Activated T-helper 1 cell treated with Interleukin-2 at 50 U/mL for 16 hours (primary cell): ENCODE data around the gene LRIT1.

ENCODE experiments used
- DNase-seq: peaks from one replicate; pipeline ENCODE4 v3.0.0-alpha.2; 2020; ENCODE audit warnings: low read depth

The LRIT1 gene

GRCh38 chr10:84193327-84193726 lies 48.0 kb downstream of the LRIT1 start:
- no peak for DNase-seq

- no peak for DNase-seq
Measured at GRCh38 chr10:84191106-84191505, 50.2 kb downstream of the LRIT1 start.

GRCh38 chr10:84190621-84191020 lies 50.7 kb downstream of the LRIT1 start:
- no peak for DNase-seq

GRCh38 chr10:84188815-84189214 lies 52.5 kb downstream of the LRIT1 start:
- no peak for DNase-seq

- no peak for DNase-seq
Measured at GRCh38 chr10:84185526-84186175, 55.7 kb downstream of the LRIT1 start.

- no peak for DNase-seq
Measured at GRCh38 chr10:84184517-84184916, 56.8 kb downstream of the LRIT1 start.

- no peak for DNase-seq
Measured at GRCh38 chr10:84181631-84182030, 59.7 kb downstream of the LRIT1 start.
